Kidney (tissue), 14 donors: ENCODE measurements around the gene SF3A2. TPM values are rescaled to one million over a fixed set of nuclear protein-coding genes. Genes with fewer than 3 reads are reported as not detected.

Experiments used
- DNase-seq, 5 donors: peaks; one replicate each; pipeline ENCODE4 v3.0.0-alpha.2; 2013 to 2020
- FAIRE-seq: peaks from 2 replicates; lab custom pipeline; 2012; peaks lifted over from hg19 to GRCh38; lab: Jason Lieb, UNC
- H3K27ac ChIP-seq, 2 donors: one replicate each; pipeline ENCODE4 v1.7.0; 2013; ENCODE audit warnings: low read depth in 2 of 2, low read length in 2 of 2, inconsistent platforms in 1 of 2
- H3K27me3 ChIP-seq: one replicate; pipeline ENCODE4 v1.7.1; 2013; ENCODE audit warnings: low read length, inconsistent platforms; ENCODE audit not compliant: control insufficient read depth, insufficient read depth
- H3K36me3 ChIP-seq, 3 donors: one replicate each; pipeline versions ENCODE4 v1.7.0 to v1.7.1; 2013; ENCODE audit warnings: low read length in 3 of 3, control low read depth in 1 of 3, inconsistent platforms in 1 of 3; ENCODE audit not compliant: insufficient read depth in 3 of 3, control insufficient read depth in 2 of 3
- H3K4me1 ChIP-seq, 3 donors: one replicate each; pipeline versions ENCODE4 v1.7.0 to v1.7.1; 2013; ENCODE audit warnings: low read length in 3 of 3, inconsistent platforms in 1 of 3, low read depth in 1 of 3; ENCODE audit not compliant: control insufficient read depth in 2 of 3, insufficient read depth in 2 of 3
- H3K4me3 ChIP-seq, 3 donors: one replicate each; pipeline versions ENCODE4 v1.7.0 to v1.8.1; 2013; ENCODE audit warnings: low read length in 3 of 3, control low read depth in 1 of 3, inconsistent platforms in 1 of 3
- H3K9ac ChIP-seq, 3 donors: one replicate each; pipeline versions ENCODE4 v1.7.0 to v1.7.1; 2013; ENCODE audit warnings: low read length in 3 of 3, control low read depth in 1 of 3, inconsistent platforms in 1 of 3
- H3K9me3 ChIP-seq, 3 donors: one replicate each; pipeline versions ENCODE4 v1.7.0 to v1.7.1; 2013; ENCODE audit warnings: low read length in 3 of 3, control low read depth in 1 of 3, inconsistent platforms in 1 of 3; ENCODE audit not compliant: control insufficient read depth in 2 of 3, insufficient read depth in 1 of 3
- intact Hi-C: fragments of 100-400 bp; cut with DNase I; formaldehyde crosslinking; loops from one replicate; pipeline ENCODE4 v1.11.1; 2022
- polyA plus RNA-seq: library from polyadenylated mRNA; stranded (reverse); fragments of 350-450 nt; fragmentation: Illumina TruSeq; extraction: RNeasy Lipid Tissue Mini Kit (QIAGEN cat#74804); gene quantifications from one replicate; pipeline ENCODE4 v1.2.3, GENCODE V29; 2014; ENCODE audit warnings: low read depth, low replicate concordance; ENCODE audit not compliant: insufficient read depth
- total RNA-seq: library from RNA; stranded (reverse); fragmentation: NEBNext Ultra II Directional; extraction: Animal tissue kit (Norgen Biotek cat#: 25700); gene quantifications from one replicate; pipeline ENCODE4 v1.2.1, GENCODE V29; 2021
- TF ChIP-seq, protein P1 (sequence below): IDR thresholded peaks from 3 replicates; pipeline ENCODE4 v1.5.1; 2012; ENCODE audit warnings: mild to moderate bottlenecking, moderate library complexity, borderline replicate concordance; ENCODE audit not compliant: insufficient read depth; ENCODE audit errors: extremely low read depth
- donor health status: control.
- donor health status: control.
- donor health status: control.
- donor health status: control.
- donor health status: control.
- donor health status: DM: yes; HTN: yes; CAD: no.
- donor health status: Normal renal cell carcinoma (clear cell type).

SF3A2 gene
- total and polyA plus RNA-seq, 2 donors from 2014 or later = 25.7 to 64.1 TPM

DNA sequence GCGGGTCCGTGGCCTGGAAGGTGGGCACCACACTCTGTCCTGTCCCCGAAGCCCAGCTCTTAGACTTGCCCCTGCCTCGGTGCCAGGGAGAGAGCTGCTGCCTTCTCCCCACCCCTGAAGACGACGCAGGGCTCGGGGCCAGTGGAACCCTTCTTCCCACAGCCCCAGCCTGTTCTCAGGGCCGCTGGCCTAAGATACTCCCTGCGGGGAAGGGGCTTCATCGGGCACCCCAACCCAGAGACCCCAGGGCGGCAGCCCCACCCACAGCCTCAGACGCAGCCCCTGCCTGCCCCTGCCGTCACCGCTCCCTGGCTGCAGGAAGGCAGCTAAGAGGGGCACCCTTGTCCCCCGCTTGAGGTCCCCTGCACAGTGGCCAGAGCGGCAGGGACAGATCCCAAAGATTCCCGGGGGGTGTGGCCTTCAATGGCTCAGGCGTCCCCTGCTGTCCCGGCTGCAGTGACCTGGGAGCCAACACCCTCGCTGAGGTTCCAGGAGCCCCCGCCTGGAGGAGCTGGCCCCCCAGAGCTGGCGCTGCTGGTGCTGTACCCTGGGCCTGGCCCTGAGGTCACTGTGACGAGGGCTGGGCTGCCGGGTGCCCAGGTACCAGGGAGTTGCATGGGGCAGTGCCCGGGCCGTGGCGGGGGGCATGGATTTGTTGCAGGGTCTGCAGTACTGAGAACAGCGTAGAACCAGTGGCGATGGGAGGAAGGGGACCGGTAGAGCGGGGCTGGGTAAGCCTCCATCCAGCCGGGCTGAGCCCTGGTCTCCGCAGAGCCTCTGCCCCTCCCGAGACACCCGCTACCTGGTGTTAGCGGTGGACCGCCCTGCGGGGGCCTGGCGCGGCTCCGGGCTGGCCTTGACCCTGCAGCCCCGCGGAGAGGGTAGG, 13.5 kb downstream of the SF3A2 start:
- Histone ChIP-seq H3K4me3 (no peak overlapping the region), H3K4me1 (peaks cover 0 to 6% (median 0%) of the 10 kb centered on the region in 3 donors), H3K27me3 (peaks cover 2% of the 10 kb centered on the region), H3K36me3 (peaks cover 0 to 21% (median 4%) of the 10 kb centered on the region in 3 donors), H3K9me3 (no peaks in the 10 kb centered on the region), H3K27ac (no peak overlapping the region), H3K9ac (no peak overlapping the region)
- intact Hi-C loops = no loop called here
- TF ChIP-seq, protein P1, sequence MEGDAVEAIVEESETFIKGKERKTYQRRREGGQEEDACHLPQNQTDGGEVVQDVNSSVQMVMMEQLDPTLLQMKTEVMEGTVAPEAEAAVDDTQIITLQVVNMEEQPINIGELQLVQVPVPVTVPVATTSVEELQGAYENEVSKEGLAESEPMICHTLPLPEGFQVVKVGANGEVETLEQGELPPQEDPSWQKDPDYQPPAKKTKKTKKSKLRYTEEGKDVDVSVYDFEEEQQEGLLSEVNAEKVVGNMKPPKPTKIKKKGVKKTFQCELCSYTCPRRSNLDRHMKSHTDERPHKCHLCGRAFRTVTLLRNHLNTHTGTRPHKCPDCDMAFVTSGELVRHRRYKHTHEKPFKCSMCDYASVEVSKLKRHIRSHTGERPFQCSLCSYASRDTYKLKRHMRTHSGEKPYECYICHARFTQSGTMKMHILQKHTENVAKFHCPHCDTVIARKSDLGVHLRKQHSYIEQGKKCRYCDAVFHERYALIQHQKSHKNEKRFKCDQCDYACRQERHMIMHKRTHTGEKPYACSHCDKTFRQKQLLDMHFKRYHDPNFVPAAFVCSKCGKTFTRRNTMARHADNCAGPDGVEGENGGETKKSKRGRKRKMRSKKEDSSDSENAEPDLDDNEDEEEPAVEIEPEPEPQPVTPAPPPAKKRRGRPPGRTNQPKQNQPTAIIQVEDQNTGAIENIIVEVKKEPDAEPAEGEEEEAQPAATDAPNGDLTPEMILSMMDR = no peak
- peak in 1 of 5 donors; percentile 76 for DNase-seq
- FAIRE-seq = no peak

DNA sequence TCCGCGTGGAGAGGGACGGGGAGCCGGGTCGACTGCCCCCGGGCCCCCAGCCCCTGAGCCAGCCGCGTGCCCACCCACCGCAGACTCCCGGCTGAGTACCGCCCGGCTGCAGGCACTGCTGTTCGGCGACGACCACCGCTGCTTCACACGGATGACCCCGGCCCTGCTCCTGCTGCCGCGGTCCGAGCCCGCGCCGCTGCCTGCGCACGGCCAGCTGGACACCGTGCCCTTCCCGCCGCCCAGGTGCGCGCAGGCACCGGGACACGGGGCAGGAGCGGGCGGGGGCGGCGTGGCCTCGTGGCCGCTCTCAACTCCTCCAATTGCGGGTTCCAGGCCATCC, 14.1 kb downstream of the SF3A2 start:
- peaks cover 0 to 6% (median 0%) of the 10 kb centered on the region in 3 donors for H3K4me1 ChIP-seq
- no peak overlapping the region for H3K27ac ChIP-seq
- no peak for FAIRE-seq
- no peaks in the 10 kb centered on the region for H3K9me3 ChIP-seq
- H3K4me3 ChIP-seq = no peak overlapping the region
- TF ChIP-seq, protein P1 = no peak
- H3K9ac ChIP-seq = no peak overlapping the region
- DNase-seq = peak in 1 of 5 donors; percentile 54
- peaks cover 0 to 16% (median under 1%) of the 10 kb centered on the region in 3 donors for H3K36me3 ChIP-seq
- H3K27me3 ChIP-seq = peaks cover 2% of the 10 kb centered on the region
- intact Hi-C loops = no loop called here

DNA sequence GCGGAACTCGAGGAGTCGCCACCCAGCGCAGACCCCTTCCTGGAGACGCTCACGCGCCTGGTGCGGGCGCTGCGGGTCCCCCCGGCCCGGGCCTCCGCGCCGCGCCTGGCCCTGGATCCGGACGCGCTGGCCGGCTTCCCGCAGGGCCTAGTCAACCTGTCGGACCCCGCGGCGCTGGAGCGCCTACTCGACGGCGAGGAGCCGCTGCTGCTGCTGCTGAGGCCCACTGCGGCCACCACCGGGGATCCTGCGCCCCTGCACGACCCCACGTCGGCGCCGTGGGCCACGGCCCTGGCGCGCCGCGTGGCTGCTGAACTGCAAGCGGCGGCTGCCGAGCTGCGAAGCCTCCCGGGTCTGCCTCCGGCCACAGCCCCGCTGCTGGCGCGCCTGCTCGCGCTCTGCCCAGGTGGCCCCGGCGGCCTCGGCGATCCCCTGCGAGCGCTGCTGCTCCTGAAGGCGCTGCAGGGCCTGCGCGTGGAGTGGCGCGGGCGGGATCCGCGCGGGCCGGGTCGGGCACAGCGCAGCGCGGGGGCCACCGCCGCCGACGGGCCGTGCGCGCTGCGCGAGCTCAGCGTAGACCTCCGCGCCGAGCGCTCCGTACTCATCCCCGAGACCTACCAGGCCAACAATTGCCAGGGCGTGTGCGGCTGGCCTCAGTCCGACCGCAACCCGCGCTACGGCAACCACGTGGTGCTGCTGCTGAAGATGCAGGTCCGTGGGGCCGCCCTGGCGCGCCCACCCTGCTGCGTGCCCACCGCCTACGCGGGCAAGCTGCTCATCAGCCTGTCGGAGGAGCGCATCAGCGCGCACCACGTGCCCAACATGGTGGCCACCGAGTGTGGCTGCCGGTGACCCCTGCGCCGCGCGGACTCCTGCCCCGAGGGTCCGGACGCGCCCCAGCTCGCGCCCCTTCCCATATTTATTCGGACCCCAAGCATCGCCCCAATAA, 14.8 kb downstream of the SF3A2 start:
- Histone ChIP-seq H3K4me1 (peaks cover 0 to 6% (median 0%) of the 10 kb centered on the region in 3 donors), H3K36me3 (peaks cover 0 to 11% (median 0%) of the 10 kb centered on the region in 3 donors), H3K27ac (no peak overlapping the region), H3K9me3 (no peaks in the 10 kb centered on the region), H3K27me3 (peaks cover 2% of the 10 kb centered on the region), H3K9ac (no peak overlapping the region), H3K4me3 (no peak overlapping the region)
- DNase-seq = peak in 1 of 5 donors; percentile 74
- TF ChIP-seq, protein P1 = no peak
- intact Hi-C loops = no loop called here
- FAIRE-seq = no peak
